Hindlimb muscle (tissue), 1 donor: ENCODE results near the gene IQCF5. TPM values are rescaled to one million over a fixed set of nuclear protein-coding genes. Genes with fewer than 3 reads are reported as not detected.
"Not testable (repeated sequence)": the region's sequence is repeated elsewhere in the genome, so short reads cannot be mapped to it uniquely, and the experiment has no call there.

Experiments
- DNase-seq: peaks from one replicate; pipeline ENCODE4 v3.0.0-alpha.2; 2013
- polyA plus RNA-seq: library from polyadenylated mRNA; unstranded; fragments of 120-200 nt; gene quantifications from one replicate; pipeline ENCODE4 v1.2.1, GENCODE V29; 2013; ENCODE audit not compliant: insufficient read length

The IQCF5 gene
- polyA plus RNA-seq, 1 donor: not detected

GRCh38 chr3:51862886-51863285, 12.5 kb downstream of the IQCF5 start:
- DNase-seq: no peak

GRCh38 chr3:51860703-51861665, 14.4 kb downstream of the IQCF5 start, which contains the start of gene IQCF2:
IQCF2 (plus strand) TSS chr3:51861615; CDS start chr3:51861667, 52 bp downstream.
- no peak for DNase-seq

GRCh38 chr3:51855411-51855810, 20.0 kb downstream of the IQCF5 start:
- not testable (repeated sequence) for DNase-seq

- no peak for DNase-seq
These were observed 30.3 kb downstream of the IQCF5 start for GRCh38 chr3:51845129-51845528.

GRCh38 chr3:51836606-51837005, 38.8 kb downstream of the IQCF5 start:
- no peak for DNase-seq

- DNase-seq: no peak
These were observed 44.5 kb downstream of the IQCF5 start for GRCh38 chr3:51830836-51831385.

- DNase-seq: no peak
These were observed 45.1 kb downstream of the IQCF5 start for GRCh38 chr3:51830345-51830744.

GRCh38 chr3:51828297-51828696, 47.1 kb downstream of the IQCF5 start:
- DNase-seq: no peak

Other genes starting within 250 kb of the IQCF5 start
- gene TEX264, start 204.3 kb downstream of the IQCF5 start, polyA plus RNA-seq: 28.9 TPM
- gene GRM2, start 168.5 kb downstream of the IQCF5 start, polyA plus RNA-seq: 0.43 TPM
- not detected for gene IQCF6, start 96.4 kb downstream of the IQCF5 start, polyA plus RNA-seq
- gene IQCF2, start 14.0 kb downstream of the IQCF5 start, polyA plus RNA-seq: not detected
- gene IQCF1, start 27.8 kb upstream of the IQCF5 start, polyA plus RNA-seq: not detected
- 15.9 TPM for gene RRP9, start 66.3 kb upstream of the IQCF5 start, polyA plus RNA-seq
- 7.4 TPM for gene PARP3, start 66.8 kb upstream of the IQCF5 start, polyA plus RNA-seq
- gene GPR62, start 79.8 kb upstream of the IQCF5 start, polyA plus RNA-seq: 0.67 TPM
- 64.7 TPM for gene PCBP4, start 91.9 kb upstream of the IQCF5 start, polyA plus RNA-seq
- 22.3 TPM for gene ABHD14B, start 98.4 kb upstream of the IQCF5 start, polyA plus RNA-seq
- 14.7 TPM for gene ABHD14A, start 99.5 kb upstream of the IQCF5 start, polyA plus RNA-seq
- gene ACY1, start 107.9 kb upstream of the IQCF5 start, polyA plus RNA-seq: 19.3 TPM
- 3,089 TPM for gene RPL29, start 120.3 kb upstream of the IQCF5 start, polyA plus RNA-seq
- gene DUSP7, start 181.0 kb upstream of the IQCF5 start, polyA plus RNA-seq: 18.3 TPM